Parathyroid adenoma (tissue), 2 donors: ENCODE measurements around the gene SPOCK3.

Experiments used
- H2AFZ ChIP-seq: fragments of 300-600 bp; sonication (generic); one replicate; pipeline ENCODE4 v1.7.0; 2017; ENCODE audit warnings: antibody characterized with exemption, mild to moderate bottlenecking
- H3K27ac ChIP-seq: fragments of 300-600 bp; sonication (generic); one replicate; pipeline ENCODE4 v1.7.0; 2017
- H3K27me3 ChIP-seq: fragments of 300-600 bp; sonication (generic); one replicate; pipeline ENCODE4 v1.7.0; 2017; ENCODE audit warnings: low read length; ENCODE audit not compliant: control insufficient read depth, insufficient read depth
- H3K36me3 ChIP-seq: fragments of 300-600 bp; sonication (generic); one replicate; pipeline ENCODE4 v1.7.0; 2017; ENCODE audit warnings: low read length; ENCODE audit not compliant: control insufficient read depth, insufficient read depth
- H3K4me1 ChIP-seq: fragments of 300-600 bp; sonication (generic); one replicate; pipeline ENCODE4 v1.7.0; 2017; ENCODE audit warnings: control low read depth
- H3K4me2 ChIP-seq: fragments of 300-600 bp; sonication (generic); one replicate; pipeline ENCODE4 v1.7.0; 2017; ENCODE audit warnings: low read length
- H3K4me3 ChIP-seq: fragments of 300-600 bp; sonication (generic); one replicate; pipeline ENCODE4 v1.7.0; 2017; ENCODE audit warnings: low read depth, low read length
- H3K79me2 ChIP-seq: fragments of 300-600 bp; sonication (generic); one replicate; pipeline ENCODE4 v1.7.0; 2017; ENCODE audit warnings: control low read depth
- H3K9ac ChIP-seq: fragments of 300-600 bp; sonication (generic); one replicate; pipeline ENCODE4 v1.7.0; 2017; ENCODE audit warnings: mild to moderate bottlenecking
- H3K9me3 ChIP-seq: fragments of 300-600 bp; sonication (generic); one replicate; pipeline ENCODE4 v1.7.0; 2017; ENCODE audit warnings: low read length; ENCODE audit not compliant: control insufficient read depth
- TF ChIP-seq, protein P1 (sequence below): fragments of 300-600 bp; sonication (generic); IDR thresholded peaks from one replicate; pipeline ENCODE4 v1.7.0; 2017; ENCODE audit warnings: antibody characterized with exemption, mild to moderate bottlenecking
- donor health status: primary hyperparathyroidism.

The SPOCK3 gene

DNA sequence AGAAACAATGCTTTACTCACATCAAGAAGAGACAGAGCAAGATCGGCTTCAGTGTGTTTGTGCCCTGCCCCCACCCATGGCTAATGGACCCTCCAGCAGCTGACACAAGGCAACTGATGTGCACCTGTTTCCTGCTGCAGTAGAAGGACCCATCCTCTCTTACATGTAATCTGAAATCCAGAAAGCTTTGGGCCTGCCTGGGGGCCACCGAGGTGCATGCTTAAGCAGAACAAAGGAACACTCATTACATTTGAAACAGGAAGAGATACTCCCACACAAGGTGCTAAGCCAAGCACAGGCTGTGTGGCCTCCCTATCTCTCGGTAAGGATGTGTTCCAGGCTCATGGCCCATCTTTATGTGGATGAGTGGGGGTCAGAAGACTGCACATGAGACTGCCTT, 338.0 kb downstream of the SPOCK3 start:
- Histone ChIP-seq H3K9me3 (no peaks in the 10 kb centered on the region), H2AFZ (no peak overlapping the region), H3K9ac (no peak overlapping the region), H3K4me1 (no peaks in the 10 kb centered on the region), H3K27me3 (no peaks in the 10 kb centered on the region), H3K4me2 (no peak overlapping the region), H3K27ac (no peak overlapping the region), H3K4me3 (no peak overlapping the region), H3K36me3 (no peaks in the 10 kb centered on the region), H3K79me2 (no peaks in the 10 kb centered on the region)
- TF ChIP-seq, protein P1, sequence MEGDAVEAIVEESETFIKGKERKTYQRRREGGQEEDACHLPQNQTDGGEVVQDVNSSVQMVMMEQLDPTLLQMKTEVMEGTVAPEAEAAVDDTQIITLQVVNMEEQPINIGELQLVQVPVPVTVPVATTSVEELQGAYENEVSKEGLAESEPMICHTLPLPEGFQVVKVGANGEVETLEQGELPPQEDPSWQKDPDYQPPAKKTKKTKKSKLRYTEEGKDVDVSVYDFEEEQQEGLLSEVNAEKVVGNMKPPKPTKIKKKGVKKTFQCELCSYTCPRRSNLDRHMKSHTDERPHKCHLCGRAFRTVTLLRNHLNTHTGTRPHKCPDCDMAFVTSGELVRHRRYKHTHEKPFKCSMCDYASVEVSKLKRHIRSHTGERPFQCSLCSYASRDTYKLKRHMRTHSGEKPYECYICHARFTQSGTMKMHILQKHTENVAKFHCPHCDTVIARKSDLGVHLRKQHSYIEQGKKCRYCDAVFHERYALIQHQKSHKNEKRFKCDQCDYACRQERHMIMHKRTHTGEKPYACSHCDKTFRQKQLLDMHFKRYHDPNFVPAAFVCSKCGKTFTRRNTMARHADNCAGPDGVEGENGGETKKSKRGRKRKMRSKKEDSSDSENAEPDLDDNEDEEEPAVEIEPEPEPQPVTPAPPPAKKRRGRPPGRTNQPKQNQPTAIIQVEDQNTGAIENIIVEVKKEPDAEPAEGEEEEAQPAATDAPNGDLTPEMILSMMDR, result no peak

- TF ChIP-seq, protein P1, result no peak
- Histone ChIP-seq H3K9ac (no peak overlapping the region), H2AFZ (no peak overlapping the region), H3K36me3 (no peaks in the 10 kb centered on the region), H3K27me3 (no peaks in the 10 kb centered on the region), H3K27ac (no peak overlapping the region), H3K9me3 (no peaks in the 10 kb centered on the region), H3K4me2 (no peak overlapping the region), H3K4me1 (no peaks in the 10 kb centered on the region), H3K79me2 (no peaks in the 10 kb centered on the region), H3K4me3 (no peak overlapping the region)
Measured at GRCh38 chr4:166895771-166896170, 338.5 kb downstream of the SPOCK3 start.

GRCh38 chr4:166887457-166887856, 346.8 kb downstream of the SPOCK3 start:
- H3K9me3 ChIP-seq, result no peaks in the 10 kb centered on the region
- H3K4me1 ChIP-seq, result no peaks in the 10 kb centered on the region
- TF ChIP-seq, protein P1, result no peak
- H3K9ac ChIP-seq, result no peak overlapping the region
- H3K79me2 ChIP-seq, result no peaks in the 10 kb centered on the region
- no peak overlapping the region for H2AFZ ChIP-seq
- no peak overlapping the region for H3K4me2 ChIP-seq
- H3K36me3 ChIP-seq, result no peaks in the 10 kb centered on the region
- no peaks in the 10 kb centered on the region for H3K27me3 ChIP-seq
- H3K4me3 ChIP-seq, result no peak overlapping the region
- H3K27ac ChIP-seq, result no peak overlapping the region

DNA sequence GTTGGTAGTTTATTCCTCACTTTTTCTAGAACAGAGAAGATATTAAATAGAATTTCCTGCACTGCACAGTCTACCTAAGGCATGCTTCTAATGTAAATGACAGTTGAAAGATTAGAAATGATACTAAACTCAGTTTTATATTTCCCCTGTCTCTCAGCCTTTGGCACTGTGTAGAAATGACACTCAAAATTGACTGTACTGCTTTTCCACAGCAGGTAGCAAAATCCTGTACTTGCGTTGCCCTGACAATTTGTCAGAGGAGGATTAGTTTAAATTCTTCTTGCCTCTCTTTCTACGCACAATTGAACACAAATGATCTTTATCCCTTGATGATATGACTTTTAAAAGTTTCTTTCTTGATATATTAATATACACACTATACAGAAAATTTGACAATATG, 347.6 kb downstream of the SPOCK3 start:
- no peaks in the 10 kb centered on the region for H3K36me3 ChIP-seq
- no peaks in the 10 kb centered on the region for H3K4me1 ChIP-seq
- no peak overlapping the region for H3K4me3 ChIP-seq
- no peak overlapping the region for H3K9ac ChIP-seq
- H3K79me2 ChIP-seq, result no peaks in the 10 kb centered on the region
- TF ChIP-seq, protein P1, result no peak
- no peaks in the 10 kb centered on the region for H3K9me3 ChIP-seq
- H3K27me3 ChIP-seq, result no peaks in the 10 kb centered on the region
- no peak overlapping the region for H2AFZ ChIP-seq
- H3K27ac ChIP-seq, result no peak overlapping the region
- no peak overlapping the region for H3K4me2 ChIP-seq

GRCh38 chr4:166882221-166882620, 352.1 kb downstream of the SPOCK3 start:
- H3K4me3 ChIP-seq, result no peak overlapping the region

More at GRCh38 chr4:166882221-166882620, 352.1 kb downstream of the SPOCK3 start:
- H3K9me3 ChIP-seq, result no peaks in the 10 kb centered on the region
- no peaks in the 10 kb centered on the region for H3K27me3 ChIP-seq
- no peak overlapping the region for H3K27ac ChIP-seq
- no peaks in the 10 kb centered on the region for H3K79me2 ChIP-seq
- H3K9ac ChIP-seq, result no peak overlapping the region
- no peak overlapping the region for H2AFZ ChIP-seq
- no peaks in the 10 kb centered on the region for H3K4me1 ChIP-seq
- no peaks in the 10 kb centered on the region for H3K36me3 ChIP-seq
- TF ChIP-seq, protein P1, result no peak
- no peak overlapping the region for H3K4me2 ChIP-seq
